SK-N-MC (cell line): Measurements from ENCODE around the gene LRP4.

Experiments used
- EZH2 ChIP-seq: fragments of 200-600 bp; sonication (generic); IDR thresholded peaks from one replicate; pipeline ENCODE4 v1.6.1; 2017; ENCODE audit warnings: antibody characterized with exemption
- FOXP2 ChIP-seq: optimal IDR thresholded peaks from 2 replicates; pipeline ENCODE3; 2011; ENCODE audit warnings: mild to moderate bottlenecking, moderate library complexity; ENCODE audit not compliant: insufficient read depth; ENCODE audit errors: extremely low read length, control extremely low read depth
- POLR2AphosphoS5 ChIP-seq: IDR thresholded peaks from 2 replicates; pipeline ENCODE4 v1.6.1; 2012; ENCODE audit warnings: mild to moderate bottlenecking, low read depth, low read length, borderline replicate concordance

DNA sequence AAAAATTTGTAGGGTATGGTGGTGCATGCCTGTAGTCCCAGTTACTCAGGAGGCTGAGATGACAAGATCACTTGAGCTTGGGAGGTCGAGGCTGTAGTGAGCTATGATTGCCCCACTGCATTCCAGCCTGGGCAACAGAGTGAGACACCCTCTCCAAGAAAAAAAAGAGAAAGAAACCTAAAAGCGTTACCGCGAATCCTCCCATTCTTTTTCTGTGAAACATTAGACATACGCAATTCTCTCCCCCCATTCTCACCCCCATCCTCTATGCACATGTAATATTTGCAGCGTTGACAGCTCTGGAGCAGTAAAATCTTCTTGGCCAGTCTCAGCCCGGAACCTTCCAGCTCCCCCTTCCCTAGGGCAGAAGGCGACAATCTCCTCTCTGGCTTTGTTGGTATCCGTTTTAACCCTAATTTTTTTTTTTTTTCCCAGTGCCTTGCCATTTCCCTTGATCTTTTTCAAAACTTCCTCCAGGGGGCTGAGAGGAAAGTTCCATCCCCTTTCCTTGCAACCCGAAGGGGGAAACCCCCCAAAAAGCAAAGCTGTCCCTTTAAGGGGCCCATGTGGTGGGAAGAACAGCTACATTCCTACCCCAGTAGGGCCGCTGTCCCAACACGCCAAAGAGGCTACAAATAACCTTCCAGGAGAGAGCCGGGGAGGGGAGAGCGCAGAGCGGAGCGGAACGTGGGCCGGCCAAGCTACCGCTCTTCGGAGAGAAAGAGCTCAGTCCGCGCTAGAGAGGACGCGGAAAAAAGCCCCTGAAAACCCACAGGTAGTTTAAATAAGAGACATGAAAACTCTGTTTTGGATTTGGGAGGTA lies 1.9 kb downstream of the LRP4 start:
- TF ChIP-seq POLR2AphosphoS5 (peak; percentile 62; the same call in 1 of the 2 replicates), FOXP2 (no peak), EZH2 (no peak)
